HEK293 (cell line): ENCODE results near the gene ABHD3.

Experiments used
- CTCF ChIA-PET: fragments of 350-600 bp; formaldehyde crosslinking; extraction: SDS; loops from one replicate; lab custom pipeline; 2021; ENCODE audit warnings: antibody characterized with exemption; lab: Yijun Ruan, JAX
- POLR2A ChIA-PET: fragments of 300-600 bp; formaldehyde crosslinking; extraction: SDS; loops from one replicate; lab custom pipeline; 2020; ENCODE audit warnings: antibody characterized with exemption, inconsistent platforms; lab: Yijun Ruan, JAX
- H3K27ac ChIP-seq: fragments of 200-500 bp; sonication (Bioruptor generic); 2 replicates; pipeline ENCODE4 v1.5.1; 2014; ENCODE audit warnings: low read depth, low read length, control low read depth, inconsistent platforms; ENCODE audit errors: extremely low read depth
- H3K36me3 ChIP-seq, 2 experiments: fragments of 200-500 bp in 1 of 2; sonication (Bioruptor generic) in 1 of 2; 1 replicate in 1 of 2; 2 replicates in 1 of 2; pipeline ENCODE4 v1.5.1; 2014 to 2017; ENCODE audit warnings: inconsistent platforms in 2 of 2, low read length in 2 of 2; ENCODE audit not compliant: control insufficient read depth in 2 of 2, insufficient read depth in 1 of 2
- H3K4me1 ChIP-seq: fragments of 200-500 bp; sonication (Bioruptor generic); 2 replicates; pipeline ENCODE4 v1.5.1; 2014; ENCODE audit warnings: mild to moderate bottlenecking, low read length, inconsistent platforms; ENCODE audit not compliant: control insufficient read depth, insufficient read depth
- H3K4me3 ChIP-seq: 2 replicates; pipeline ENCODE4 v1.5.1; 2011; ENCODE audit warnings: low read depth, mild to moderate bottlenecking, control low read depth, low read length, moderate library complexity
- H3K9me3 ChIP-seq: fragments of 200-500 bp; sonication (Bioruptor generic); 2 replicates; pipeline ENCODE4 v1.5.1; 2014; ENCODE audit warnings: low read depth, low read length, inconsistent platforms; ENCODE audit not compliant: control insufficient read depth, insufficient read depth
- GLIS1 ChIP-seq: fragments of 450-650 bp; formaldehyde crosslinking; IDR thresholded peaks from 2 replicates; pipeline ENCODE4 v1.5.1; 2016; ENCODE audit warnings: missing biosample characterization, missing genetic modification characterization
- HOXA7 ChIP-seq: sonication (generic); formaldehyde crosslinking; IDR thresholded peaks from 2 replicates; pipeline ENCODE4 v1.8.1; 2022; ENCODE audit warnings: missing genetic modification reagents, borderline replicate concordance
- MEIS1 ChIP-seq: sonication (generic); formaldehyde crosslinking; IDR thresholded peaks from 2 replicates; pipeline ENCODE4 v1.8.1; 2022; ENCODE audit warnings: missing genetic modification reagents, mild to moderate bottlenecking, borderline replicate concordance
- PRDM1 ChIP-seq: fragments of 450-650 bp; formaldehyde crosslinking; IDR thresholded peaks from 2 replicates; pipeline ENCODE4; 2016; ENCODE audit warnings: missing biosample characterization, missing genetic modification characterization
- SP7 ChIP-seq: fragments of 450-650 bp; formaldehyde crosslinking; IDR thresholded peaks from 2 replicates; pipeline ENCODE4 v1.5.1; 2016; ENCODE audit warnings: missing biosample characterization, missing genetic modification characterization
- YY2 ChIP-seq: fragments of 450-650 bp; formaldehyde crosslinking; IDR thresholded peaks from 2 replicates; pipeline ENCODE4 v1.5.1; 2016; ENCODE audit warnings: missing biosample characterization, missing genetic modification characterization
- ZBTB7A ChIP-seq: fragments of 450-650 bp; formaldehyde crosslinking; IDR thresholded peaks from 2 replicates; pipeline ENCODE4 v1.5.1; 2016; ENCODE audit warnings: low read depth, missing biosample characterization, missing genetic modification characterization
- ZNF132 ChIP-seq: fragments of 450-650 bp; formaldehyde crosslinking; IDR thresholded peaks from 2 replicates; pipeline ENCODE4 v1.5.1; 2017; ENCODE audit warnings: missing biosample characterization, missing genetic modification characterization, borderline replicate concordance
- ZNF155 ChIP-seq: fragments of 450-650 bp; formaldehyde crosslinking; IDR thresholded peaks from 2 replicates; pipeline ENCODE4 v1.5.1; 2016; ENCODE audit warnings: missing biosample characterization, missing genetic modification characterization
- ZNF16 ChIP-seq: fragments of 450-650 bp; formaldehyde crosslinking; IDR thresholded peaks from 2 replicates; pipeline ENCODE4 v1.5.1; 2016; ENCODE audit warnings: low read depth, missing biosample characterization, missing genetic modification characterization
- ZNF2 ChIP-seq: fragments of 450-650 bp; formaldehyde crosslinking; IDR thresholded peaks from 2 replicates; pipeline ENCODE4 v1.5.1; 2016; ENCODE audit warnings: missing biosample characterization, missing genetic modification characterization
- ZNF211 ChIP-seq: fragments of 450-650 bp; formaldehyde crosslinking; IDR thresholded peaks from 2 replicates; pipeline ENCODE4 v1.5.1; 2016; ENCODE audit warnings: low read depth, missing biosample characterization, missing genetic modification characterization
- ZNF239 ChIP-seq: fragments of 450-650 bp; formaldehyde crosslinking; IDR thresholded peaks from 2 replicates; pipeline ENCODE4 v1.5.1; 2016; ENCODE audit warnings: missing biosample characterization, missing genetic modification characterization
- ZNF354C ChIP-seq: fragments of 450-650 bp; formaldehyde crosslinking; IDR thresholded peaks from 2 replicates; pipeline ENCODE4 v1.5.1; 2016; ENCODE audit warnings: missing biosample characterization, missing genetic modification characterization, low read depth, borderline replicate concordance
- ZNF529 ChIP-seq: fragments of 450-650 bp; formaldehyde crosslinking; IDR thresholded peaks from 2 replicates; pipeline ENCODE4 v1.5.1; 2017; ENCODE audit warnings: missing genetic modification characterization, missing biosample characterization; ENCODE audit not compliant: insufficient replicate concordance
- ZNF561 ChIP-seq: fragments of 450-650 bp; IDR thresholded peaks from 2 replicates; pipeline ENCODE4 v1.5.1; 2018; ENCODE audit warnings: missing biosample characterization, missing genetic modification characterization, borderline replicate concordance
- ZNF654 ChIP-seq: fragments of 450-650 bp; formaldehyde crosslinking; IDR thresholded peaks from 2 replicates; pipeline ENCODE4 v1.5.1; 2016; ENCODE audit warnings: low read depth, missing biosample characterization, missing genetic modification characterization
- ZNF76 ChIP-seq: fragments of 450-650 bp; formaldehyde crosslinking; IDR thresholded peaks from 2 replicates; pipeline ENCODE4; 2016; ENCODE audit warnings: low read depth, missing biosample characterization, missing genetic modification characterization, borderline replicate concordance
- ZXDB ChIP-seq: fragments of 450-650 bp; formaldehyde crosslinking; IDR thresholded peaks from 2 replicates; pipeline ENCODE4 v1.5.1; 2016; ENCODE audit warnings: missing biosample characterization, missing genetic modification characterization
- TF ChIP-seq, protein P1 (sequence below): fragments of 450-650 bp; formaldehyde crosslinking; IDR thresholded peaks from 2 replicates; pipeline ENCODE4 v1.5.1; 2017; ENCODE audit warnings: missing biosample characterization, missing genetic modification characterization
- TF ChIP-seq, protein P2 (sequence below): fragments of 450-650 bp; formaldehyde crosslinking; IDR thresholded peaks from 2 replicates; pipeline ENCODE4 v1.5.1; 2016; ENCODE audit warnings: missing biosample characterization, missing genetic modification characterization
- TF ChIP-seq, protein P3 (sequence below): fragments of 450-650 bp; formaldehyde crosslinking; IDR thresholded peaks from 2 replicates; pipeline ENCODE4 v1.5.1; 2016; ENCODE audit warnings: missing biosample characterization, missing genetic modification characterization
- TF ChIP-seq, protein P4 (sequence below): fragments of 450-650 bp; formaldehyde crosslinking; IDR thresholded peaks from 2 replicates; pipeline ENCODE4 v1.5.1; 2016; ENCODE audit warnings: missing biosample characterization, missing genetic modification characterization

ABHD3 gene

DNA sequence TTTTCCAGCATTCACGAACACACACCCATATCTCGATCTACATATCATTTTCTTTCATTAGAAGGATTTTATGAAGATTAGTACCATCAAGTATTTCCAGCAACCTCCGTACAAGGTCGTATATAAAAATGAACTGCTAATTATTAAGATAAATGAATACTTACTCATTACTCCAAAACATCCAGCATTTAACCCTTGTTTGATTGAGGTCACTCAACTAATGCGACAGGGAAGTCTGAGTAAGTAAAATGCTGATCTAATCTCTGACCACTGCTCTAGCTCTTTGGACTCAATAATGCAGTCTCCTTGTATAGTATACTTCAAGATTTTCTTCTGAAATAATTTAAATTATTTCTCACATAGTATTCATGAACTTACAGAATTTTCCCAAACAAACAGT, 2.0 kb downstream of the ABHD3 start (continued):
- no peak for TF ChIP-seq HOXA7 (CRISPR knock-in tag)
- TF ChIP-seq ZNF239 (tag by site-specific recombination): no peak
- no peak for TF ChIP-seq ZNF354C (tag by site-specific recombination)
- no peak for TF ChIP-seq ZNF155 (tag by site-specific recombination)
- no peak for TF ChIP-seq ZXDB (tag by site-specific recombination)
- no peak for TF ChIP-seq ZNF561 (tag by site-specific recombination)
- TF ChIP-seq, protein P1, sequence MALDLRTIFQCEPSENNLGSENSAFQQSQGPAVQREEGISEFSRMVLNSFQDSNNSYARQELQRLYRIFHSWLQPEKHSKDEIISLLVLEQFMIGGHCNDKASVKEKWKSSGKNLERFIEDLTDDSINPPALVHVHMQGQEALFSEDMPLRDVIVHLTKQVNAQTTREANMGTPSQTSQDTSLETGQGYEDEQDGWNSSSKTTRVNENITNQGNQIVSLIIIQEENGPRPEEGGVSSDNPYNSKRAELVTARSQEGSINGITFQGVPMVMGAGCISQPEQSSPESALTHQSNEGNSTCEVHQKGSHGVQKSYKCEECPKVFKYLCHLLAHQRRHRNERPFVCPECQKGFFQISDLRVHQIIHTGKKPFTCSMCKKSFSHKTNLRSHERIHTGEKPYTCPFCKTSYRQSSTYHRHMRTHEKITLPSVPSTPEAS (tag by site-specific recombination): no peak
- TF ChIP-seq GLIS1: no peak

DNA sequence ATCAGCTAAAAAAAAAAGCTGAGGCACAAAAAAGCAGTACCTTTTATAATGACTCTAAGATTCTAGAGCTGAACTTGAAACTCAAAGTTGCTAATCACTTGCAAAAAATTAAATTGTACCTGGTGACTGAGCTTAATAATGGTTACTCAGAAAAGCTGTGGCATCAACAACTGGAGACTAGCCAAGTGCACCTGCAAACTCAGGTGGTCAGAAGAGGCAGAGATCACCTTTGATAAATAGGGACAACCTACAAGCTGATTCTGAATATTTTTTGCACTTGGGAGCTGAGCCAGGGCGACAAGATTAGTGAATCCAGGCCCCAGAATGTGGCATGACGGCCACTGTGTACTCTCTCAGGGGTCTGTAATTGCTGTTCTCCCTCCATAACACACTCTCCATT, 3.0 kb downstream of the ABHD3 start:
- ChIA-PET POLR2A (no interaction called here), CTCF (interaction anchor here (0.5 to 0.7 kb wide), 2 partner anchors 86 to 638 kb away, joined by 3 to 5 read pairs; no protein-coding TSS in a partner anchor)
- TF ChIP-seq, protein P2, sequence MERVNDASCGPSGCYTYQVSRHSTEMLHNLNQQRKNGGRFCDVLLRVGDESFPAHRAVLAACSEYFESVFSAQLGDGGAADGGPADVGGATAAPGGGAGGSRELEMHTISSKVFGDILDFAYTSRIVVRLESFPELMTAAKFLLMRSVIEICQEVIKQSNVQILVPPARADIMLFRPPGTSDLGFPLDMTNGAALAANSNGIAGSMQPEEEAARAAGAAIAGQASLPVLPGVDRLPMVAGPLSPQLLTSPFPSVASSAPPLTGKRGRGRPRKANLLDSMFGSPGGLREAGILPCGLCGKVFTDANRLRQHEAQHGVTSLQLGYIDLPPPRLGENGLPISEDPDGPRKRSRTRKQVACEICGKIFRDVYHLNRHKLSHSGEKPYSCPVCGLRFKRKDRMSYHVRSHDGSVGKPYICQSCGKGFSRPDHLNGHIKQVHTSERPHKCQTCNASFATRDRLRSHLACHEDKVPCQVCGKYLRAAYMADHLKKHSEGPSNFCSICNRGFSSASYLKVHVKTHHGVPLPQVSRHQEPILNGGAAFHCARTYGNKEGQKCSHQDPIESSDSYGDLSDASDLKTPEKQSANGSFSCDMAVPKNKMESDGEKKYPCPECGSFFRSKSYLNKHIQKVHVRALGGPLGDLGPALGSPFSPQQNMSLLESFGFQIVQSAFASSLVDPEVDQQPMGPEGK (tag by site-specific recombination): no peak
- no peak for TF ChIP-seq ZNF654 (tag by site-specific recombination)
- no peak for TF ChIP-seq ZNF529 (tag by site-specific recombination)
- no peak for TF ChIP-seq ZNF211 (tag by site-specific recombination)
- TF ChIP-seq, protein P3, sequence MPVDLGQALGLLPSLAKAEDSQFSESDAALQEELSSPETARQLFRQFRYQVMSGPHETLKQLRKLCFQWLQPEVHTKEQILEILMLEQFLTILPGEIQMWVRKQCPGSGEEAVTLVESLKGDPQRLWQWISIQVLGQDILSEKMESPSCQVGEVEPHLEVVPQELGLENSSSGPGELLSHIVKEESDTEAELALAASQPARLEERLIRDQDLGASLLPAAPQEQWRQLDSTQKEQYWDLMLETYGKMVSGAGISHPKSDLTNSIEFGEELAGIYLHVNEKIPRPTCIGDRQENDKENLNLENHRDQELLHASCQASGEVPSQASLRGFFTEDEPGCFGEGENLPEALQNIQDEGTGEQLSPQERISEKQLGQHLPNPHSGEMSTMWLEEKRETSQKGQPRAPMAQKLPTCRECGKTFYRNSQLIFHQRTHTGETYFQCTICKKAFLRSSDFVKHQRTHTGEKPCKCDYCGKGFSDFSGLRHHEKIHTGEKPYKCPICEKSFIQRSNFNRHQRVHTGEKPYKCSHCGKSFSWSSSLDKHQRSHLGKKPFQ (tag by site-specific recombination): no peak
- TF ChIP-seq ZBTB7A (tag by site-specific recombination): no peak
- TF ChIP-seq ZNF76 (tag by site-specific recombination): no peak
- TF ChIP-seq, protein P4, sequence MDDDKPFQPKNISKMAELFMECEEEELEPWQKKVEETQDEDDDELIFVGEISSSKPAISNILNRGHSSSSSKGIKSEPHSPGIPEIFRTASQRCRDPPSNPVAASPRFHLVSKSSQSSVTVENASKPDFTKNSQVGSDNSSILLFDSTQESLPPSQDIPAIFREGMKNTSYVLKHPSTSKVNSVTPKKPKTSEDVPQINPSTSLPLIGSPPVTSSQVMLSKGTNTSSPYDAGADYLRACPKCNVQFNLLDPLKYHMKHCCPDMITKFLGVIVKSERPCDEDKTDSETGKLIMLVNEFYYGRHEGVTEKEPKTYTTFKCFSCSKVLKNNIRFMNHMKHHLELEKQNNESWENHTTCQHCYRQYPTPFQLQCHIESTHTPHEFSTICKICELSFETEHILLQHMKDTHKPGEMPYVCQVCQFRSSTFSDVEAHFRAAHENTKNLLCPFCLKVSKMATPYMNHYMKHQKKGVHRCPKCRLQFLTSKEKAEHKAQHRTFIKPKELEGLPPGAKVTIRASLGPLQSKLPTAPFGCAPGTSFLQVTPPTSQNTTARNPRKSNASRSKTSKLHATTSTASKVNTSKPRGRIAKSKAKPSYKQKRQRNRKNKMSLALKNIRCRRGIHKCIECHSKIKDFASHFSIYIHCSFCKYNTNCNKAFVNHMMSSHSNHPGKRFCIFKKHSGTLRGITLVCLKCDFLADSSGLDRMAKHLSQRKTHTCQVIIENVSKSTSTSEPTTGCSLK: no peak
- TF ChIP-seq ZNF132: no peak
- no peak for TF ChIP-seq ZNF2 (tag by site-specific recombination)
- no peak for TF ChIP-seq ZNF16 (tag by site-specific recombination)
- TF ChIP-seq PRDM1 (tag by site-specific recombination): no peak
- TF ChIP-seq HOXA7 (CRISPR knock-in tag): no peak
- TF ChIP-seq MEIS1 (CRISPR knock-in tag): no peak
- no peak for TF ChIP-seq YY2 (tag by site-specific recombination)
- no peak for TF ChIP-seq SP7 (tag by site-specific recombination)
- peaks cover 3 to 48% of the 10 kb centered on the region in 2 experiments; a peak in 2 of 3 replicates for H3K36me3 ChIP-seq
- H3K4me1 ChIP-seq: no peaks in the 10 kb centered on the region
- H3K9me3 ChIP-seq: no peaks in the 10 kb centered on the region
- H3K27ac ChIP-seq: no peak overlapping the region
- H3K4me3 ChIP-seq: no peak overlapping the region
